Activated CD8-positive, alpha-beta memory T cell treated with anti-CD3 and anti-CD28 coated beads, Interleukin-2, amount 50 U/mL, for 48 hours (primary cell): ENCODE data around the gene PODNL1.

Experiments
- DNase-seq: peaks from one replicate; pipeline ENCODE4 v3.0.0-alpha.2; 2020

PODNL1 gene

DNA sequence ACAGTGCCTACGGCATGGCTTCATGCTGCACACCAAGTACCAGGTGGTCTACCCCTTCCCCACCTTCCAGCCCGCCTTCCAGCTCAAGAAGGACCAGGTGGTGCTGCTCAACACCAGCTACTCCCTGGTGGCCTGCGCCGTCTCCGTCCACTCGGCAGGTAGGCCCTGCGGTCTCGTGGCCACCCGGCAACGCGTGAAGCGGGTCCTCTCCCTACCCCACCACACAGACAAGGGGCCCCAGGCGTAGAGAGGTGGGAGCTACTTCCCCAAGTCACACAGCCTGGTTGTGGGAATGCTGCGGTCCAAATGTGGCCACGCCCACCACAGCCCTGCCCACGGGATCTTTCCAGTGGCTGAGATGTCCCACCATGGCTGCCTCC lies 18.1 kb upstream of the PODNL1 start:
- no peak for DNase-seq

DNA sequence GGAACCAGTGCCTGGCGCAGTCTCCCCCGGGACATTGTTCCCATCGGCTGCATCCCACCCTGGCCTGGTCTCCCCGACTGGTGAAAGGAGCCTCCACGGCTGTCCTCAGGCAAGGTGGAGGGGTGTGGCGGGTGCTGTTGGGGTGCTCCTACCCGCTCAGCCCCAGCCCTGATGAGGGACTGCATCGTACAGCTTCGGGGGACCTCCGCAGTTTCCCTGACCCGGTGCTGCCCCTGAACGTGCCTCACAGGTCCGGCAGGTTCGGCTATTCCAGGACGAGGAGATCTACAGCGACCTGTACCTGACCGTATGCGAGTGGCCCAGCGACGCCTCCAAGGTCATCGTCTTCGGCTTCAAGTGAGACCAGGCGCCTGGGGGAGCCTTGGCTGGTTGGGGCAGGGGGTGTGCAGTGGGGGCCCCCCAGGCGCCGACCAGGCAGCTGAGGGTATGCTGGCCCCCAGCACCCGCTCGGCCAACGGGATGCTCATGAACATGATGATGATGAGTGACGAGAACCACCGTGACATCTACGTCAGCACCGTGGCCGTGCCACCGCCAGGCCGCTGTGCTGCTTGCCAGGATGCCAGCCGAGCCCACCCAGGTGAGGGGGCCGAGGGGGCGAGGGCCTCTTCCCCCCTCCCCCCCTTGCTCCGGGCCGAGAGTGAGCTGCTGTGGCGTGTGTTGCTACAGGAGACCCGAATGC lies 17.6 kb upstream of the PODNL1 start:
- no peak for DNase-seq

DNA sequence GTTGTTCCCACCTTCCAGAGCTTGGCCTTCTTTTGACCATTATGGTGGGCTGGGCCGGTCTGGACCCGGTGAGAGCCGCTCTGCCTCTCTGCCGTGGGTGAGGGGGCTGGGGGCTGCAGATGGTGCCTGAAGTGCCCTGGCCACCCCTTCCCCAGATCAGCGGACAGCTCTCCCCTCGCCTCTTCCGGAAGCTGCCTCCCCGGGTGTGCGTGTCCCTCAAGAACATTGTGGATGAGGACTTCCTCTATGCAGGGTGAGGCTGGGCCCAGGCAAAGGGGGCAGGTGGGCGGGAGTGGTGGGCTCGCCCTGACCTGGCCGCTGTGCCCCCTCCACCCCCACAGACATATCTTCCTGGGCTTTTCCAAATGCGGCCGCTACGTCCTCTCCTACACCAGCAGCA lies 16.0 kb upstream of the PODNL1 start:
- no peak for DNase-seq

DNA sequence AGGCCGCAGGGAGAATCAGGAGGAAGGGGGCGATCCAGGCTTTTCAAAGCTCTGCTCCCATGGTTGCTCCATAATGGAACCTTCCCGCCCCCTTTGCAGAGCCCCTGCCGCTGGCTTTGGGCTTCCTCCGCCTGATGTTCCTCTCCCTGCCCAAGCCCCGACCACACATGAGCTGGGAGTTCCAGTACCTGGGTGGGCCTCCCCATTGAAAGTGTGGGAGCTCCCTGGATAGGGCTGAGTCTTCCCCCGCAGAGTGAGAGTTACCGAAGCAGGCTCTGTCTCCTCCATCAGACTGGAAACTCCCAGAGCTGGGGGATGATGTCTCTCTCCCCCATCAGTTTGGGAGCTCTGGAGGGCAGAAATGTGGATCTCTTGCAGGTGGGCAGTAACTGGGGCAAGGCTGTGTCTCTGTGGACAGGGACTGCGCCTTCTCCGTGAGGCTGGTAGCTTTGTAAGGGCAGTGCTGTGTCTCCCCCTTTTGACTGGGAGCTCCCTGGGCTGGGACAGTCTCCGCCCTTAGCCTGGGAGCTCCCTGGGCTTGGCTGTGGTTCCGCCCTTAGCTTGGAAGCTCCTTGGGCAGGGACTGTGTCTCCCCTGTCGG lies 14.8 kb upstream of the PODNL1 start:
- DNase-seq: no peak

DNA sequence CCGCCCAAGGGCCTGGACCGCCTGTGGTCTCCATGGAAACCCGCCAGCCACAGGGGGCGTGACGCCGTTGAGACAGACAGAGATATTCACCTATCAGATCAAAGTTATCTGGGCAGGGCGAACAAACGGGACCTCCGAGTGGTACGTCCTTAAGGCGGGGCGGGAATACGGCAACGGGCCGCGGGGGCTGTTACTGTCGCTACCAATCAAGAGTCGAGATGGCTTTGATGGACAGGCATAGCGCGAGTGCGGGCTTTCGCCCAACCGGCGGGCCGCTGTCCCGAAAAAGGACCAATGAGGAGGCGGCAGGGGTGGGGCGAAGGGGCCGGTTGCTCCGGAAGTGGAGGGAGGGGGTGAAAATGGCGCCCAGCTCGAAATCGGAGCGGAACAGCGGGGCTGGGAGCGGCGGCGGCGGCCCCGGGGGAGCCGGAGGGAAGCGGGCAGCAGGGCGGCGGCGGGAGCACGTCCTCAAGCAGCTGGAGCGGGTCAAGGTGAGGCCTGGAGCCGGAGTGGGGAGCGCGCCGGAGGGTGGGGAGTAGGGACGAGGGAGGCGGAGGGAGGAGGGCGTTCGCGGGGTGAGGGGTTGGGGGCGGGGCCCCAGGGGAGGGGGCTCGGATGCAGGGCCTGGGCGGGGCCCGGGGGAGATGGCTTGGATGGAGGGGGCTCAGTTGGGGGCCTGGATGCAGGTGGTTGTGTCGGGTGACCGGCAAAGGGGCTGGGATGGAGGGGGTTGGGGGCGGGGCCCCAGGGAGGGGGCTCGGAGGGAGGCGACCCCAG lies 14.1 kb upstream of the PODNL1 start, which contains the start of gene DCAF15:
TSS of gene DCAF15 (plus strand) at position 356 of the 777 bp plus-strand sequence. CDS start at position 360, 4 bp downstream.
- peak; percentile 97 for DNase-seq

DNA sequence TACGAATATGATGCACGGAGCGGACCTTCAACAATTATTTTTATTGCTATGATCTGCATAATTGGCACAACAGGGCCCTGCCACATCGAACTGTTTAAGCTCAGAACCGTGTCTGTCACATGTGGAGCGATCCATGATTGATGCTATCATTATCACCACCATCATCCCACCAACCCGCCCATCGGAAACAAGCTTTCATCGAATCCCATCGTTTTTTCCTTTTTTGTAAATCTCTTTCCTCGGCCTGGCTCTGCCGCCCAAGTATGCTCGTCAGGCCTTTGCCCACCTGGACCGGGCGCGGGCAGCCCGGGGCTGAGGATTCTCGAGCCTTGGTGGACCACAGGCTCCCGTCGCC lies 13.6 kb upstream of the PODNL1 start:
- no peak for DNase-seq

DNA sequence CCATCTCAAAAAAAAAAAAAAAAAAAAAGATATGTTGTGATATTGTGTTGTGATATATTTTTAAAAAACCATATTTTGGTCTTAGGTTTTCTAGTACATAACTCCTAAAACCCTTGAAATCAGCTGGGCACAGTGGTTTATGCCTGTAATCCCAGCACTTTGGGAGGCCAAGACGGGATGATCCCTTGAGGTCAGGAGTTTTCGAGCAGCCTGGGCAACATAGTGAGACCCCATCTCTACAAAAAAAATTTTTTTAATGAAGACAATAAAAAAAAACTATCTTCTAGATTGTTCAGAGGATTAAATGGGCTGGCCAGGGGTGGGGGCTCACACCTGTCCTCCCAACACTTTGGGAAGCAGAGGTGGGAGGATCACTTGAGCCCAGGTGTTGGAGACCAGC lies 12.8 kb upstream of the PODNL1 start:
- no peak for DNase-seq

DNA sequence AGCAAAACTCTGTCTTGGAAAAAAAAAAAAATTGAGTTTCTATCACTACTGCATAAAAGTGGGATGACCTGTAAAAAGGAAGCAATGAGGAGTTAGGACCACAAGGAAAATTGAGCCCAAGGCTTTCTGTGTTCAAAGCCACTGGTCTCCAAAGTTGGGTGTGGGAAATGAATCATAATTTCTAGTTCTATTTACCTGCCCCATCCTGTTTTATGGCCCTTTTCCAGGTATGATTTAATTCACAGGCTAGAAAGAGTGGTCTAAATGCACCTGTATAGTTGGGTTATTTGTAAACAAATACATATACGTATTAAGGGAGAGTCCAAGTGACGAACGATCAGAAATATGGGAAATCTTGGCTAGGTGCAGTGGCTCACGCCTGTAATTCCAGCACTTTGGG lies 8.2 kb upstream of the PODNL1 start:
- DNase-seq: no peak

DNA sequence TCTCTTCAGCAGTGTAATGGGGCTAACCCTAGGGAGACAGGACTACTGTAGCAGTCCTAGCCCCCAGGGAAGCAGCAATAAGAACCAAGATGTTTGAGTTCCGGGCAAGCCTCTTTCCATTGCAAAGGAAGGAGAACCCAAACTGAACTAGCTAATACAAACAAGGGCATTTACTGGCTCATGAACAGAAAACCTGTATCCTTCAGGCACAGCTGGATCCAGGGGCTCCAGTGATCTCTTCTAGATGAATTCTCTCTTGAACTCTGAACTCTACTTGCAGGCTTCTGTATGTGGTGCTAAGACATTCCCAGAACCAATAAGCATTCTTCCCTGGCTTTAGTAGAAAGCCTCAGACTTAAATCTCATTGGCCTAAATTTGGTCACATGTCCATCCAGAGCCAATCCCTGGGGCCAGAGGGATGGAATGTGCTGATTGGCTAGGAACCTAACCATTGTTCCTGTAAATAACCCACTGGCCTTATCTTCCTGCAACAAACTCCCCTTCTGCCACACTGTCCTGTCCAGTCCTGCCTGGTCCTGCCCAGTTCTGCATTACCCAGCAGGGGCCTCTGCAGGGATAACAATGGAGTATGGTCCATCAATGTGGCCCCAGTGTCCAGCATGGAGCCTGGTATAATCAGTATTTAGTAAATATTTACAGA lies 3.9 kb upstream of the PODNL1 start:
- DNase-seq: no peak

DNA sequence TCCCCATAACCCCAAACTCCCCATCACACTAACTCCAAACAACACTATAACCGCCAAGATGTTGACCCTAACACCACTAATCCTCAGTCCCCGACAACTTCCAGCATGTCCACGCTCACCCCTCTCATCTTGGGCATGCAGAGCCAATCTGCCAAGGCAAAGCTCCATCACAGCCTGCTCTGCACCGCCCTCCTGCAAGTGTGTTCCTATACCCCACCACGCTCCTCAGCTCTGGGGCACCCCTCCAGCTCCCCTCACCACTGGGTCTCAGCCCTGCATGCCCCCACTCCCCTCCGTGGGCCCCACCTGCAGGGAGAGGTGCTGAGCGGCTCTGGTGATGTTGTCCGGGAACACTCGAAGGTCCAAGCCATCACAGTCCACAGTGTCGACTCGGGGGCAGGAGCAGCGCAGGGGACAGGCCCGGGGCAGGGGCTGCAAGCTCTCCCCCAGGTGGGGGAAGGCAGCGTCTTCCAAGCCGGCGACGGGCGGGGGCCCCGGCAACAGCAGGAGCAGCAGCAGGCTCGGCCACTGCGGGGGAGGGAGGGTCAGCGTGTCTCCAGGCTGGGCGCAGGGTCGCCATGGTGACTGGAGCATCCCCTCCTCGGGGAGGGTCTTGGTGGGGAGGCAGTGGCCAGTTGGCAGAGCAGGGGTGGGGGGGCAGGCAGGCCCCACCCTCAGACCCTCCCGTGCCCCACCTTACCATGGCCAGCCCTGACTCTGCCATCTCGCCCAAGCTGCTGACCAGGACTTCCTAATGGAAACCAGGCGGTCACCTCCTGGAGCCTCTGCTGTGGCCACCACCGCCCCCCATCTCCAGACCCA lies 527 bp downstream of the PODNL1 start:
- DNase-seq: no peak

DNA sequence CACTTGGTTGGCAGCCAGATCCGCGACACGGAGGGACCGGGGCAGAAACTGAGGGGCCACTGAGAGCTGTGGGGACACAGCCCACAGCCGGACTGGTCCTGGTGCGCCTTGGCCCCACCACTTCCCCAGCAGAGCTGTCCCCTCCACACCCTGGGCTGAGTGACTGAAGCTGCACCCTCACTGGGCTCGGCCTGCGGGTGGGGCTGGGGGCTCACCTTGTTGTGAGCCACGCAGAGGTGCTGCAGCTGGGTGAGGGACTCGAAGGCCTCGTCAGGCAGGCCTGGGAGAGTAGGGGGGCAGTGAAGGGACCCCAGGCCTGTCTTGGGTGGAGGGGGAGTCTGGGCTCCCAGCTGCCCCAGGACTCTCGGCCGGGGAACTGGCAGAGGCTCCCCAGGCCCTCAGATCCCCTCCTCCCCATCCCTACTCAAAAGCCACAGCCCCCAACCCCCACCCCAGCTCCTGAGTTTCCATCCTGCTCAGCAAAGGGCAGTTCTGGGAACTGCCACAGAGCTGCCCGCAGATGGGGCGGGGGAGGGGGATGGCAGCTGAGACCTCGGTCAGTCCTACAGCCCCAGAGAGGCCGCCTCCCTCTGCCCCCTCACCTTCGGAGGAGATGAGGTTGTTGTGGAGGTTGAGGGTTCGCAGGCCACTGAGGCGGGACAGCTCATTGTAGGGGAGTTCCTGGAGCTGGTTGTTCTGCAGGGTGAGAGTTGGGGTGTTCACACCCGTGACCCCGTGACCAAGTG lies 2.3 kb downstream of the PODNL1 start:
- DNase-seq: no peak

DNA sequence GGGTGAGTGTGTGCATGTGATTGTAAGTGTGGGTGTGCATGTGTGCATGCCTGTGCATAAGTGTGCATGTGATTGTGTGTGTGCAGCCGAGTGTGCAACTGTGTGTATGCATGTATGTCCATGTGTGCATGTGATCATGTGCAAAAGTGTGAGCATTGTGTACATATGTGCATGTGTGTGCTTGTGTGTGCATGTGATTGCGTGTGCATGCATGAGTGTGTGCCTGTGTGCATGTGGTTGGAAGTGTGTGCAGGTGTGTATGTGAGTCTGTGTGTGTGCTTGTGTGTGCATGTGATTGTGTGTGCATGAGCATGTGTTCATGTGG lies 3.5 kb downstream of the PODNL1 start:
- no peak for DNase-seq

DNA sequence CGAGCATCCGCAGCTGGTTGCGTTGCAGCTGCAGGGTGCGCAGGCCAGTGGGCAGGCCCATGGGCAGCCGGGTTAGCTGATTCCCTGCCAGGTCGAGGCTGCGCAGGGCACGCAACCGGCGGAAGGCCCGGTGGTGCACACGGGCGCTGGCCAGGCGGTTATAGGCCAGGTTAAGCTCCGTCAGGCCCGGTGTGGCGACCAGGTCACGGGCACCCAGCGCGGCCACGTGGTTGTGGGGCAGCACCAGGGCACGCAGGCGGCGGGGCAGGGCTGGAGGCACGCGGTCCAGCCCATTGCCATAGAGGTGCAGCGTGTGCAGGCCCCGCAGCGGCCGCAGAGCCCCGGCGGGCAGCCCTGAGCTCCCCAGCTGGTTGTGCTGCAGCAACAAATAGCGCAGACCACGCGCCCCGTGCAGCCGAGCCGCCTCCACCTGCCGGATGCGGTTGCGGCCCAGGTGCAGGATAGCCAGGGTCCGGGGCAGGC lies 5.3 kb downstream of the PODNL1 start:
- DNase-seq: no peak

DNA sequence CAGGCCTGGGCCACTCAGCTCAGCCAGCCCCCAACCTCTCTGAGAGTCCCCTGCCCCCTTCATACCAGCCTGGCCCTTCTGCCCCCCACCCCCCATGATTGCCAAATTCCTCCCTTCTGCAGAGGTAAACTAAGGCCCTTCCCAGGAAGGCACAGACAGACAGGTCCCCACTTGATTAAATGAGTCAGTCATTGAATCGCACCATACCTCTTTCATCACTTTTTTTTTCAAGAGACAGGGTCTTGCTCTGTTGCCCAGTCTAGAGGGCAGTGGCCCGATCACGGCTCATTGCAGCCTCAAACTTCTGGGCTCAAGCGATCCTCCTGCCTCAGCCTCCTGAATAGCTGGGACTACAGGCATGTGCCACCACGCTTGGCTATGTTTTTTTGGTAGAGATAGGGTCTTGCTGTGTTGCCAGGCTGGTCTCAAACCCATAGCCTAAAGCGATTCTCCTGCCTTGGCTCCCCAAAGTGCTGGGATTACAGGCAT lies 6.0 kb downstream of the PODNL1 start:
- no peak for DNase-seq

DNA sequence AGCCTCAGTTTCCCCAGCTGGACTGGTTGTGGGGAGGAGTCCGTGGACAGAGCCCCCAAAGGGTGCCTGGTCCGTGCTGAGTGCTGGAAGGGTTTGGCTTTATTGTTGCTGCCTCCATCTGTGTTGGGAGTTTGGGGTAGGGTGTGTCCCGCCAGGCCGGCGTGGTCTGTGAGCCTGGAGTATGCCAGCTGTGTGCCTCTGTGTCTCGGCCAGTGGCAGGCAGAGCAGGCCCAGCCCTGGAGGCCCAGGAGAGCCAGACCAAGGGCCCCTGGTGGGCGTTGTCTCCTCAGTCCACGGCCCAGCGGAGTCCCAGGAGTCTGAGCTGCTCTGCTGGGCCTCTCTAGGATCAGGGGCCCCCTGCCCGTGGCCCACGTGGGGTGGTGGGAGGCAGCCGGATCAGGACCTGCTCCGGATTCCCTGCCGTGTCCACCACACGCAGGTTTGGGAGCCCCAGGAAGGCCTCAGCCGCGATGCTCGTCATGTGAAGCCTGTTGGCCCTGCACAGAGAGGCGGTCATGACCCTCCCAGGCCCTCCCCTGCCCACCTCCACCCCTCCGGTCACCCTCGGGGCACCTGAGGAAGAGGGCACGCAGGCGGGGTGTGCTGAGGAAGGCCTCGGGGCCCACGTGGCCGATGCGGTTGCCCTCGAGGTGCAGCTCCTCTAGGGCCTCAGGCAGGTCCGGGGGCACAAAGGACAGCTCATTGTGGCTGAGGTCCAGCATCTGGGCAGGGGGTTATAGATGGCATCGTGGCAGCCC lies 6.6 kb downstream of the PODNL1 start:
- no peak for DNase-seq

DNA sequence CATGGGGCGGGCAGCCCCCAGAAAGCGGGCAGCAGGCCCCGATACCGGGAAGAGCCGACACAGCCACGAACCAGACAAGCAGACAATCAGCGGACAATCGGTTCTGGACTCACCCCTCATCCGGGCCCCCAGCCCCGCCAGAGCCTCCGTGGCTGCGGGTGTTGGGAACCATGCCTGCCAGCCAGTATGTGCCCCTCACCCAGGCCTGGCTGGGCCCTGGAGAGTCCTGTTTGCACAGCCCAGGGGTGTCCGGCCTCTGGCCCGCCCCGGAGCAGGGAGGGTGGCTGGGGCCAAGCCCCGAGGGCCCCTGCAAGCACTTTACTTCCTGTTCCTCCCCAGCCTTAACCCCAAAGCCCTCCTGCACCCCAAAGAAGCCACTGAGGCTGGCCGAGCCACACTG lies 7.8 kb downstream of the PODNL1 start:
- no peak for DNase-seq

DNA sequence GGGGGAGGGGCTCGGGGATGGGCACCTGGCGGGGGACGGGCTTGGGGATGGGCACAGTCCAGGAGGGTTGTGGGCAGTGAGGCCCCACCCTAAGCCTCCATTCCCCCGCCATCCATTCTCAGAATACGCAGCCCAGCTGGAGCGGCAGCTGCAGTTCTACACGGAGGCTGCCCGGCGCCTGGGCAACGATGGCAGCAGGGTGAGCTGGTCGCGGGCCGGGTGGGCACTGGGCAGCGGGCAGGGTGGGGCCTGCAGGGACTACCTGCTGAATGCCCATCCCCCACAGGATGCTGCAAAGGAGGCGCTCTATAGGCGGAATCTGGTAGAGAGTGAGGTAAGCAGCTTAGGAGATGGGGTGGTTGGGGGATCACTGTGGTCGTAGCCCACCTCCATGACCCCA lies 8.3 kb downstream of the PODNL1 start:
- no peak for DNase-seq

DNA sequence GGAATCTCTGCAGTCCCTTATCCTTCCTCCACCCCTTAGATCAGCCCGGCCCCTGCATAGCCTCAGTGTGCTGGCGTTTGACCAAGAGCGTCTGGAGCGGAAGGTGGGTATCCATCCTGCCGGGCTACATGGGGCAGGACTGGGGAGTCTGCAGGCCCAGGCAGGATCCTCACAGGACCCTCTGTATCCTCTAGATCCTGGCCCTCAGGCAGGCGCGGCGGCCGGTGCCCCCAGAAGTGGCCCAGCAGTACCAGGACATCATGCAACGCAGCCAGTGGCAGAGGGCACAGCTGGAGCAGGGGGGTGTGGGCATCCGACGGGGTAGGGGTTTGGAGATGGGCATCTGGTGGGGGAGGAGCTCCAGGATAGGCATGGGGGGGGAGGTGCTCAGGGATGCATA lies 8.9 kb downstream of the PODNL1 start:
- DNase-seq: no peak

DNA sequence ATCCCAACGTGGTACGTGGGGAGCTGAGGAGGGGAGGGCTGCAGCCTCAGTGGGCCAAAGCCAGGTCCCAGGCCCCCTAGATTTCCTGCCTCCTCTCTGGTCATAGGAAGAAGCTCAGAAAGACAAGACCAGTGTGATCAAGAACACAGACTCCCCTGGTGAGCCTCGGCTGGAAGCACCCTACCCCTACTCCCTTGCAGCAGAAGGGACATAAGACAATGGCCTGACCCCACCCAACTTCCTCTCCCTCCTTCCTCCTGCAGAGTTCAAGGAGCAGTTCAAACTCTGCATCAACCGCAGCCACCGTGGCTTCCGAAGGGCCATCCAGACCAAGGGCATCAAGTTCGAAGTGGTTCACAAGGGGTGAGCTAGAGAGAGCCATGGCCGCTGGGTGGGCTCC lies 11.5 kb downstream of the PODNL1 start:
- no peak for DNase-seq

DNA sequence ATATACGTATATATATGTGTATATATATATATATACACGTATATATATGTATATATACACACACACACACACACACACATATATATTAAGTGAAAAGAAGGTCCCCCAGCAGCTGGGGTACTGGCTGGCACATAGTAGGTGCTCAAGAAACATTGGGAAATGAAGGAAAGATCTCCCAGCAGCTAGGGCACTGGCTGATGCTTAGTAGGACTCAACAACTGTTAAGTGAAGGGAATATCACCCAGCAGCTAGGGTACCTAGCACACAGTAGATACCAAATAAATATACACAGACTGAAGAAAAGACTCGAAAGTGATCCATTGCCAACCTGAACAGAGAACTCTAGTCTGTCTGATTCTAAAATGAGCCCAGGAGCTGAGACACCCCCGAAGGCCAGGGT lies 12.2 kb downstream of the PODNL1 start:
- DNase-seq: no peak
